HepG2 (cell line): Measurements from ENCODE around the gene SDK2. TPM values are rescaled to one million over a fixed set of nuclear protein-coding genes. Genes with fewer than 3 reads are reported as not detected.

ENCODE experiments used
- ARNT ChIP-seq: fragments of 450-650 bp; IDR thresholded peaks from 2 replicates; pipeline ENCODE4 v1.6.1; 2017
- CREM ChIP-seq, 2 experiments: sonication (generic) in 1 of 2; formaldehyde crosslinking in 1 of 2; IDR thresholded peaks; 2 replicates each; pipeline versions ENCODE4 v1.4.0 to v1.6.1; 2016 to 2020; ENCODE audit warnings: antibody characterized with exemption in 1 of 2, mild to moderate bottlenecking in 1 of 2, missing genetic modification reagents in 1 of 2
- E2F2 ChIP-seq: sonication (generic); formaldehyde crosslinking; IDR thresholded peaks from 2 replicates; pipeline ENCODE4 v1.4.0; 2020; ENCODE audit warnings: missing genetic modification reagents, borderline replicate concordance
- IKZF5 ChIP-seq: IDR thresholded peaks from 2 replicates; pipeline ENCODE4 v1.6.1; 2018; ENCODE audit warnings: missing genetic modification reagents, mild to moderate bottlenecking, missing compliant biosample characterization
- MTA1 ChIP-seq: sonication (generic); formaldehyde crosslinking; IDR thresholded peaks from 2 replicates; pipeline ENCODE4 v1.4.0; 2020; ENCODE audit warnings: missing genetic modification reagents, mild to moderate bottlenecking, borderline replicate concordance
- ONECUT2 ChIP-seq: sonication (generic); formaldehyde crosslinking; IDR thresholded peaks from 2 replicates; pipeline ENCODE4 v1.4.0; 2020; ENCODE audit warnings: missing genetic modification reagents
- PREB ChIP-seq: sonication (generic); formaldehyde crosslinking; IDR thresholded peaks from 2 replicates; pipeline ENCODE4 v1.4.0; 2020; ENCODE audit warnings: missing genetic modification reagents
- STAT5B ChIP-seq: sonication (generic); formaldehyde crosslinking; IDR thresholded peaks from 2 replicates; pipeline ENCODE4 v1.4.0; 2020; ENCODE audit warnings: missing genetic modification reagents
- ZBED4 ChIP-seq: sonication (generic); formaldehyde crosslinking; IDR thresholded peaks from 2 replicates; pipeline ENCODE4 v1.4.0; 2020; ENCODE audit warnings: missing genetic modification reagents, borderline replicate concordance
- ZFY ChIP-seq: sonication (generic); formaldehyde crosslinking; IDR thresholded peaks from 2 replicates; pipeline ENCODE4 v1.4.0; 2020; ENCODE audit warnings: missing genetic modification reagents
- ZNF343 ChIP-seq: sonication (generic); formaldehyde crosslinking; IDR thresholded peaks from 2 replicates; pipeline ENCODE4 v1.4.0; 2020; ENCODE audit warnings: mild to moderate bottlenecking, missing genetic modification reagents
- ZNF362 ChIP-seq: sonication (generic); formaldehyde crosslinking; IDR thresholded peaks from 2 replicates; pipeline ENCODE4 v1.4.0; 2020; ENCODE audit warnings: missing genetic modification reagents, mild to moderate bottlenecking, borderline replicate concordance
- ZNF451 ChIP-seq: sonication (generic); formaldehyde crosslinking; IDR thresholded peaks from 2 replicates; pipeline ENCODE4 v1.5.0; 2020; ENCODE audit warnings: mild to moderate bottlenecking, missing genetic modification reagents
- ZNF878 ChIP-seq: sonication (generic); formaldehyde crosslinking; IDR thresholded peaks from 2 replicates; pipeline ENCODE4 v1.8.1; 2023; ENCODE audit warnings: mild to moderate bottlenecking, missing genetic modification reagents, moderate library complexity
- polyA plus RNA-seq, 8 experiments: library from polyadenylated mRNA; depleted of rRNA in 3 of 8; stranded (reverse) in 7 of 8; unstranded in 1 of 8; fragments of >200 nt; fragmentation: Illumina TruSeq in 4 of 8; extraction: Trizol in 4 of 8; gene quantifications; 2 replicates each; pipeline versions ENCODE4 v1.2.1 to v1.2.3, GENCODE V29; 2011 to 2016; ENCODE audit warnings: low read depth in 4 of 8, missing spikeins in 1 of 8, mixed read lengths in 1 of 8; ENCODE audit not compliant: insufficient read depth in 1 of 8
- total RNA-seq, 5 experiments: library from RNA; depleted of rRNA; stranded (reverse); fragments of >200 nt; fragmentation: Illumina TruSeq; extraction: Trizol; gene quantifications; 2 replicates each; pipeline ENCODE4 v1.2.3, GENCODE V29; 2016; ENCODE audit warnings: low read depth in 1 of 5

The SDK2 gene
- total and polyA plus RNA-seq, 2 of the 13 experiments (the other 11 are each of a cell fraction or from before 2014, with no cell fraction given): not detected

- TF ChIP-seq E2F2 (CRISPR knock-in tag) (no peak), ZNF362 (CRISPR knock-in tag) (no peak), PREB (CRISPR knock-in tag) (no peak), ZNF451 (CRISPR knock-in tag) (no peak), ZFY (no peak), ZNF878 (CRISPR knock-in tag) (no peak), ONECUT2 (CRISPR knock-in tag) (no peak), STAT5B (CRISPR knock-in tag) (no peak), ARNT (no peak), ZNF343 (CRISPR knock-in tag) (no peak), ZBED4 (CRISPR knock-in tag) (no peak), MTA1 (no peak), IKZF5 (no peak), CREM (IDR thresholded peaks at IDR 0.05) (no peak), CREM (CRISPR knock-in tag; IDR thresholded peaks at IDR 0.05) (no peak)
- TF ChIP-seq, all 625 proteins: peak for 0
Observed at GRCh38 chr17:73422121-73422520, 222.1 kb downstream of the SDK2 start (continued).
